H9 (cell line): ENCODE results near the gene RPL14. TPM values are rescaled to one million over a fixed set of nuclear protein-coding genes. Genes with fewer than 3 reads are reported as not detected.
"Not testable (repeated sequence)": the region's sequence is repeated elsewhere in the genome, so short reads cannot be mapped to it uniquely, and the experiment has no call there.

Source experiments
- DNase-seq: peaks from one replicate; pipeline ENCODE4 v3.0.0-alpha.2; 2017
- H2AFZ ChIP-seq: one replicate; pipeline ENCODE4 v1.6.1; 2013; ENCODE audit warnings: mild to moderate bottlenecking, low read length, control low read depth, moderate library complexity
- H2AK5ac ChIP-seq: 2 replicates; pipeline ENCODE4 v1.6.1; 2013; ENCODE audit warnings: low read length, control low read depth, mixed read lengths; ENCODE audit not compliant: insufficient read length
- H2BK120ac ChIP-seq: one replicate; pipeline ENCODE4 v1.6.1; 2013; ENCODE audit warnings: low read depth, mild to moderate bottlenecking, low read length, control low read depth, inconsistent platforms; ENCODE audit not compliant: poor library complexity, severe bottlenecking
- H2BK12ac ChIP-seq: 2 replicates; pipeline ENCODE4 v1.6.1; 2013; ENCODE audit warnings: low read length, control low read depth, mixed read lengths, low read depth; ENCODE audit not compliant: insufficient read length
- H2BK15ac ChIP-seq: 2 replicates; pipeline ENCODE4 v1.6.1; 2013; ENCODE audit warnings: low read depth, low read length, control low read depth
- H2BK20ac ChIP-seq: one replicate; pipeline ENCODE4 v1.6.1; 2013; ENCODE audit warnings: low read depth, mild to moderate bottlenecking, low read length, control low read depth, inconsistent platforms; ENCODE audit not compliant: poor library complexity, severe bottlenecking
- H2BK5ac ChIP-seq: 2 replicates; pipeline ENCODE4 v1.6.1; 2013; ENCODE audit warnings: low read length, control low read depth, mixed read lengths; ENCODE audit not compliant: insufficient read length
- H3K14ac ChIP-seq: 2 replicates; pipeline ENCODE4 v1.6.1; 2013; ENCODE audit warnings: low read length, control low read depth; ENCODE audit not compliant: insufficient read depth
- H3K18ac ChIP-seq: 2 replicates; pipeline ENCODE4 v1.6.1; 2013; ENCODE audit warnings: low read depth, mild to moderate bottlenecking, mixed read lengths, low read length, control low read depth; ENCODE audit not compliant: insufficient read length
- H3K23ac ChIP-seq: 2 replicates; pipeline ENCODE4 v1.6.1; 2013; ENCODE audit warnings: low read length, control low read depth, mixed read lengths, low read depth; ENCODE audit not compliant: insufficient read length
- H3K23me2 ChIP-seq: 2 replicates; pipeline ENCODE4 v1.6.1; 2013; ENCODE audit warnings: low read depth, mild to moderate bottlenecking, mixed read lengths, low read length, control low read depth; ENCODE audit not compliant: insufficient read length, poor library complexity, severe bottlenecking
- H3K27ac ChIP-seq: 2 replicates; pipeline ENCODE4 v1.5.1; 2013; ENCODE audit warnings: low read length, control low read depth, mixed read lengths, low read depth; ENCODE audit not compliant: insufficient read length
- H3K27me3 ChIP-seq: 2 replicates; pipeline ENCODE4 v1.6.1; 2013; ENCODE audit warnings: low read length, control low read depth, inconsistent platforms; ENCODE audit not compliant: insufficient read depth
- H3K4ac ChIP-seq: 2 replicates; pipeline ENCODE4 v1.6.1; 2013; ENCODE audit warnings: low read depth, mild to moderate bottlenecking, control low read depth, inconsistent platforms, low read length, moderate library complexity
- H3K4me1 ChIP-seq: 2 replicates; pipeline ENCODE4 v1.6.1; 2013; ENCODE audit warnings: low read length, control low read depth, inconsistent platforms; ENCODE audit not compliant: insufficient read depth
- H3K4me2 ChIP-seq: 2 replicates; pipeline ENCODE4 v1.6.1; 2013; ENCODE audit warnings: low read length, control low read depth, mixed read lengths; ENCODE audit not compliant: insufficient read length, insufficient read depth
- H3K56ac ChIP-seq: 2 replicates; pipeline ENCODE4 v1.6.1; 2013; ENCODE audit warnings: low read depth, mild to moderate bottlenecking, mixed read lengths, low read length, control low read depth; ENCODE audit not compliant: insufficient read length
- H3K79me1 ChIP-seq: 2 replicates; pipeline ENCODE4 v1.6.1; 2013; ENCODE audit warnings: low read depth, mild to moderate bottlenecking, moderate library complexity, low read length, control low read depth, inconsistent platforms; ENCODE audit not compliant: insufficient read depth, poor library complexity, severe bottlenecking
- H3K79me2 ChIP-seq: 2 replicates; pipeline ENCODE4 v1.6.1; 2013; ENCODE audit warnings: low read length, control low read depth, inconsistent platforms; ENCODE audit not compliant: insufficient read depth
- H3K9ac ChIP-seq: 2 replicates; pipeline ENCODE4 v1.6.1; 2013; ENCODE audit warnings: low read length, control low read depth, mixed read lengths; ENCODE audit not compliant: insufficient read length; ENCODE audit errors: extremely low read depth
- H3K9me3 ChIP-seq: one replicate; pipeline ENCODE4 v1.6.1; 2013; ENCODE audit warnings: low read depth, low read length, inconsistent platforms; ENCODE audit not compliant: control insufficient read depth
- H3T11ph ChIP-seq: one replicate; pipeline ENCODE4 v1.6.1; 2013; ENCODE audit warnings: mild to moderate bottlenecking, low read length, control low read depth, inconsistent platforms
- H4K20me1 ChIP-seq: one replicate; pipeline ENCODE4 v1.6.1; 2013; ENCODE audit not compliant: control insufficient read depth, insufficient read length, insufficient read depth
- H4K5ac ChIP-seq: 2 replicates; pipeline ENCODE4 v1.6.1; 2013; ENCODE audit warnings: low read depth, mild to moderate bottlenecking, mixed read lengths, low read length, control low read depth; ENCODE audit not compliant: insufficient read length
- H4K8ac ChIP-seq: replicated peaks from 2 replicates; pipeline ENCODE4 v1.6.1; 2013; ENCODE audit warnings: low read length, control low read depth, mixed read lengths, low read depth; ENCODE audit not compliant: insufficient read length
- H4K91ac ChIP-seq: 2 replicates; pipeline ENCODE4 v1.6.1; 2013; ENCODE audit warnings: low read depth, mild to moderate bottlenecking, moderate library complexity, mixed read lengths, low read length, control low read depth; ENCODE audit not compliant: insufficient read length
- H3K27ac Mint-ChIP-seq, 3 experiments: 2 replicates in 2 of 3; 3 replicates in 1 of 3; pipeline ENCODE4 v1.8.0; 2020 to 2021; ENCODE audit warnings: mixed read lengths in 3 of 3, mild to moderate bottlenecking in 1 of 3, moderate library complexity in 1 of 3
- H3K27me3 Mint-ChIP-seq: 2 replicates; pipeline ENCODE4 v1.8.0; 2021; ENCODE audit warnings: low read depth, mild to moderate bottlenecking, moderate library complexity, mixed read lengths
- H3K36me3 Mint-ChIP-seq, 3 experiments: 2 replicates in 2 of 3; 3 replicates in 1 of 3; pipeline ENCODE4 v1.8.0; 2020 to 2021; ENCODE audit warnings: low read depth in 3 of 3, mixed read lengths in 3 of 3; ENCODE audit not compliant: insufficient read depth in 1 of 3
- H3K4me1 Mint-ChIP-seq, 2 experiments: 2 replicates each; pipeline ENCODE4 v1.8.0; 2020; ENCODE audit warnings: mixed read lengths in 2 of 2
- H3K4me3 Mint-ChIP-seq, 2 experiments: 2 replicates in 1 of 2; 3 replicates in 1 of 2; pipeline ENCODE4 v1.8.0; 2020 to 2021; ENCODE audit warnings: mild to moderate bottlenecking in 2 of 2, mixed read lengths in 2 of 2, moderate library complexity in 1 of 2
- H3K9me3 Mint-ChIP-seq, 2 experiments: 2 replicates in 1 of 2; 3 replicates in 1 of 2; pipeline ENCODE4 v1.8.0; 2020; ENCODE audit warnings: mild to moderate bottlenecking in 2 of 2, mixed read lengths in 2 of 2, moderate library complexity in 1 of 2
- WGBS: extraction: QIAGEN DNeasy Blood & Tissue Kit; methylation state at CpG from one replicate; pipeline ENCODE4 v1.1.7; 2013; ENCODE audit warnings: missing lambda C conversion rate, low lambda C conversion rate, mixed read lengths; ENCODE audit not compliant: insufficient read length; ENCODE audit errors: extremely low coverage; 5-methylcytosine and 5-hydroxymethylcytosine counted together
- total RNA-seq: library from RNA; stranded (reverse); gene quantifications from 2 replicates; pipeline ENCODE4 v1.2.1, GENCODE V29; 2021
- TF ChIP-seq, protein P1 (sequence below): fragments of 200-600 bp; sonication (generic); conservative IDR thresholded peaks from 3 replicates; pipeline ENCODE4 v1.8.0; 2021; ENCODE audit warnings: antibody characterized with exemption, mild to moderate bottlenecking

The RPL14 gene
- total RNA-seq, 1 experiment from 2014 or later: 2,490 TPM

DNA sequence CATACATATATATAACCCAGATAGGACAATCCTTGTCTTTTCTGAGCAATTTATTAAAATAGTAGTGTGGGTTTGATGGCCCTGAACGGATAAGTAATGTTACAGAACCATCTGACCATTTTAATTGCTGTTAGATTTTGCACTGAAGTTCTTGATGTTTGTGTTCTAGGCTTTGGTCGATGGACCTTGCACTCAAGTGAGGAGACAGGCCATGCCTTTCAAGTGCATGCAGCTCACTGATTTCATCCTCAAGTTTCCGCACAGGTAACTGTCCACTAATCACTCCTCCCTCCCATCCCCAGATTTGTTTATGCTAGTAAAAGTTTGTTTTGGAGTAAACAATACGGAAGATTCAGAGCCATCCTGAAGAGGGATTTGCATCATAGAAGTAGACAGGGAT, 1.3 kb downstream of the RPL14 start:
- H2BK5ac ChIP-seq: no peak overlapping the region
- peak overlapping the region; percentile 40 for H3K9ac ChIP-seq
- H2BK12ac ChIP-seq: no peak overlapping the region
- H3K14ac ChIP-seq: no peak overlapping the region
- no CpG with 5 or more reads among the region's 4 CpGs for WGBS
- H3K27me3 ChIP-seq: no peaks in the 10 kb centered on the region
- peak overlapping the region; percentile 70 for H3K4me2 ChIP-seq
- H3K4ac ChIP-seq: no peak overlapping the region
- H3K18ac ChIP-seq: no peak overlapping the region
- no peaks in the 10 kb centered on the region for H3K9me3 Mint-ChIP-seq
- H3K27ac ChIP-seq: no peak overlapping the region
- no peaks in the 10 kb centered on the region for H3K9me3 ChIP-seq
- peaks cover 37 to 61% (median 54%) of the 10 kb centered on the region in 3 experiments for H3K36me3 Mint-ChIP-seq
- H3K27me3 Mint-ChIP-seq: no peaks in the 10 kb centered on the region
- peaks cover 2% of the 10 kb centered on the region for H4K20me1 ChIP-seq
- H4K8ac ChIP-seq: no peak overlapping the region
- no peak overlapping the region for H3K23ac ChIP-seq
- no peak overlapping the region for H2BK15ac ChIP-seq
- H3K27ac Mint-ChIP-seq: peak overlapping the region; percentile 27 to 76 (median 44); a peak in 3 of 7 replicates
- H2BK120ac ChIP-seq: no peak overlapping the region
- peaks cover 12 to 23% of the 10 kb centered on the region in 2 experiments for H3K4me1 Mint-ChIP-seq
- no peak overlapping the region for H2BK20ac ChIP-seq
- no peak overlapping the region for H4K5ac ChIP-seq
- peaks cover 3% of the 10 kb centered on the region for H3K23me2 ChIP-seq
- H4K91ac ChIP-seq: no peak overlapping the region
- no peaks in the 10 kb centered on the region for H3K4me1 ChIP-seq
- TF ChIP-seq, protein P1, sequence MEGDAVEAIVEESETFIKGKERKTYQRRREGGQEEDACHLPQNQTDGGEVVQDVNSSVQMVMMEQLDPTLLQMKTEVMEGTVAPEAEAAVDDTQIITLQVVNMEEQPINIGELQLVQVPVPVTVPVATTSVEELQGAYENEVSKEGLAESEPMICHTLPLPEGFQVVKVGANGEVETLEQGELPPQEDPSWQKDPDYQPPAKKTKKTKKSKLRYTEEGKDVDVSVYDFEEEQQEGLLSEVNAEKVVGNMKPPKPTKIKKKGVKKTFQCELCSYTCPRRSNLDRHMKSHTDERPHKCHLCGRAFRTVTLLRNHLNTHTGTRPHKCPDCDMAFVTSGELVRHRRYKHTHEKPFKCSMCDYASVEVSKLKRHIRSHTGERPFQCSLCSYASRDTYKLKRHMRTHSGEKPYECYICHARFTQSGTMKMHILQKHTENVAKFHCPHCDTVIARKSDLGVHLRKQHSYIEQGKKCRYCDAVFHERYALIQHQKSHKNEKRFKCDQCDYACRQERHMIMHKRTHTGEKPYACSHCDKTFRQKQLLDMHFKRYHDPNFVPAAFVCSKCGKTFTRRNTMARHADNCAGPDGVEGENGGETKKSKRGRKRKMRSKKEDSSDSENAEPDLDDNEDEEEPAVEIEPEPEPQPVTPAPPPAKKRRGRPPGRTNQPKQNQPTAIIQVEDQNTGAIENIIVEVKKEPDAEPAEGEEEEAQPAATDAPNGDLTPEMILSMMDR: no peak
- H3K4me3 Mint-ChIP-seq: peak overlapping the region; percentile 81 to 85
- no peak overlapping the region for H2AK5ac ChIP-seq
- no peak overlapping the region for H3K56ac ChIP-seq
- DNase-seq: no peak
- H3T11ph ChIP-seq: no peak overlapping the region
- no peak overlapping the region for H2AFZ ChIP-seq
- H3K79me2 ChIP-seq: peaks cover 10% of the 10 kb centered on the region; the same call in 1 of the 2 replicates
- H3K79me1 ChIP-seq: no peaks in the 10 kb centered on the region

DNA sequence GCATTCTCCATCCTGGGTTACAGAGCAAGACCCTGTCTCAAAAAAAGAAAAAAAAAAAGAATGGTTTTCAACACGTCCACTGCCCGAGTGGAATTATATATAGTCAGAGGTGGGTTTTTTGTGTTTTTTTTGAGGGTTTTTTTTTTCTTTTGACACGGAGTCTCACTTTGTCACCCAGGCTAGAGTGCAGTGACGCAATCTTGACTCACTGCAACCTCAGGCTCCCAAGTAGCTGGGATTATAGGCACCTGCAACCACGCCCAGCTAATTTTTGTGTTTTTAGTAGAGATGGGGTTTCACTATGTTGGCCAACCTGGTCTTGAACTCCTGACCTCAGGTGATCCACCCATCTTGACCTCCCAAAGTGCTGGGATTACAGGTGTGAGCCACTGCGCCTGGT, 3.3 kb downstream of the RPL14 start:
- not testable (repeated sequence) for H3K9me3 Mint-ChIP-seq, H2BK5ac ChIP-seq, H3K79me2 ChIP-seq, H2BK15ac ChIP-seq, H3K4me1 ChIP-seq, H3K9me3 ChIP-seq, H4K5ac ChIP-seq, H3K27me3 Mint-ChIP-seq, H3K18ac ChIP-seq, H3K4me3 Mint-ChIP-seq, H4K20me1 ChIP-seq, H2BK12ac ChIP-seq, H3K9ac ChIP-seq, DNase-seq, H4K91ac ChIP-seq, H3K23me2 ChIP-seq, H4K8ac ChIP-seq, H2AFZ ChIP-seq, H2BK20ac ChIP-seq, H3K4me2 ChIP-seq, H3K4ac ChIP-seq, H3K56ac ChIP-seq, H3K14ac ChIP-seq, H2BK120ac ChIP-seq, H3K27me3 ChIP-seq, H3K27ac ChIP-seq, H3K23ac ChIP-seq, H2AK5ac ChIP-seq, H3K79me1 ChIP-seq, H3T11ph ChIP-seq
- H3K36me3 Mint-ChIP-seq: peaks cover 40 to 72% (median 64%) of the 10 kb centered on the region in 3 experiments
- H3K27ac Mint-ChIP-seq: 0 out of 7 replicates have a peak overlapping the region, but pooled peaks of 1 of the 3 experiments have one; percentile 55
- WGBS: no CpG with 5 or more reads among the region's 6 CpGs
- H3K4me1 Mint-ChIP-seq: peaks cover 19 to 29% of the 10 kb centered on the region in 2 experiments
